GOT3 (cell line): ENCODE data around the gene ENPP1.
"Not testable (repeated sequence)": the region's sequence is repeated elsewhere in the genome, so short reads cannot be mapped to it uniquely, and the experiment has no call there.

Experiments
- DNase-seq: peaks from one replicate; lab custom pipeline; 2025; ENCODE audit warnings: mixed read lengths; lab: John Stamatoyannopoulos, UW

ENPP1 gene

DNA sequence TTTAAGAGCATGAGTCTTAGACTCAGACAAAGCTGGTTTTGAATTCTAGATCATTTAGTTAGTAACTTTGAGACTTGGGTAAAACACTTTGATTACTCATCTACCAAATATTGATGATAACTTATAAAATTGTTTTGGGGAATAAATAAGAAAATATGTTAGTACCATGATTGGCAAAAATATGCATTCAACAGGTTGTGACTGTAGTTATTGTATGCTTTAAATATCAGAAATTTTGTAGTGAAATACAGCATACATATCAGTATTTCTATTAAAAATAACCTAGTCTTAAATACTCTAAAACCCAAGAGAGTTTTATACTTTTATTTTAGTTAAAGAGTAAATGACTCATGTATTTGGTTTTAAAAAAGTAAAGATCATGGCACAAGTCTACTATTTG is 68.7 kb downstream of the ENPP1 start:
- DNase-seq: no peak

- no peak for DNase-seq
Measured at GRCh38 chr6:131877999-131878789, 70.4 kb downstream of the ENPP1 start.

GRCh38 chr6:131883016-131883415 is 75.2 kb downstream of the ENPP1 start:
- DNase-seq: no peak

DNA sequence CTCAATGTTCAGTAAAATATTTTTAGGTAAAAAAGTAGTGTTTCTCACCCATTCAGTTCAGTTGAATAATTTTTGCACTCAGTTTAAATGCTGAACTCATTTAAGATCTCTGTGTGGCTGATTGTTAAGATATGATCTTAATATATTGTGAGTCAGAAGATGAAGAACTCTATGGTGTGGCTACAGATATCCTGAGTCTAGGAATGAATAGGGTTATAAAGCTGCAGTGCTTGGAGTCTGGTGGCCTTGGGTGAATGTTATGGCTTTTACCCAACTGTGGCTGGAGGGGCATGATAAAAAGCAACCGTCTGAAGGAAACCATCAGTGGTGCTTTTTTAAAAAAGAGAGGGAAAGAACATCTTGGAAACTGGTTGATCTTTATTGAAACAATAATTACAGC is 77.4 kb downstream of the ENPP1 start:
- no peak for DNase-seq

DNA sequence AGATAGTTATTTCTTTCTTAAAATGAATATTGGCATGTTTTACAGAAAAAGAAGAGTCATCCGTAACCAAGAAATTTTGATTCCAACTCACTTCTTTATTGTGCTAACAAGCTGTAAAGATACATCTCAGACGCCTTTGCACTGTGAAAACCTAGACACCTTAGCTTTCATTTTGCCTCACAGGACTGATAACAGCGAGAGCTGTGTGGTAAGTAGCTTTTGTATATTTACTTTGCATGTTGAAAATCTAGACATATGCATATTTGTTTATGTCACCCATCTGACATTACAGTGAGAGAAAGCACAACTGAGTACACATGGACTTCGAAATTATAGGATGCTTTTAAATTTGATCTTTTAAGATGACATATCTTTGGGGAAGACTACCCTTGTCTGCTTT is 78.7 kb downstream of the ENPP1 start:
- DNase-seq: no peak

DNA sequence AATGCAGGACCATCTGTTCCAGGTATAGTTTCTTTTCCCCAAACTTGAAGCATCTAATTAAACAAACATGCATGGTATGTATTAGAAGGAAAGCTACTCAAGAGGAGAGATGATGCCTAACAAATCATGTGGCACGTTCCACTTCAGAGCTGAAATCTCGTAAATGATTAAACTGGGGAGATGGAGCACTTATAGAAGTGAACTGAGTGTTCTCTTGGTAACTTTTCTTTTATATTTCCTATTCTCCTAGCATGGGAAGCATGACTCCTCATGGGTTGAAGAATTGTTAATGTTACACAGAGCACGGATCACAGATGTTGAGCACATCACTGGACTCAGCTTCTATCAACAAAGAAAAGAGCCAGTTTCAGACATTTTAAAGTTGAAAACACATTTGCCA is 82.3 kb downstream of the ENPP1 start:
- DNase-seq: no peak

DNA sequence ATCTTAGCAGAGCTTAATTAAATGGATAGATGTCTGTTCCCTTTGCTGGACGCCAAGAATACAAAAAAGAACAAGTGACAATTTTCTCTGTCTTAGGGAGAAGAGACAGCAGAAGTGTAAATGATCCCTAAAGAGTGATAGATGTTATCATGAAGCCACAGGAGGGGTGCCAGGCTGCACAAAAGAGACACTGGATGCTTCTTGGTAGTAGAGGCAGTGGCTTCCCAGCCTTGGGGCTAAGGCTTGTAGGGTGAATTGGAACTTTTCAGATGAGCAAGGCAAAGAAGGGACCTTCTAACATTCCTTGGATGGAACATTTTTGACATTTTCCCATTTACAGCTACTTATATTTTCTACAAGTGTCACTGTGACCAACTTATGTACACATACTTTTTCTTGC is 85.4 kb downstream of the ENPP1 start:
- DNase-seq: no peak

DNA sequence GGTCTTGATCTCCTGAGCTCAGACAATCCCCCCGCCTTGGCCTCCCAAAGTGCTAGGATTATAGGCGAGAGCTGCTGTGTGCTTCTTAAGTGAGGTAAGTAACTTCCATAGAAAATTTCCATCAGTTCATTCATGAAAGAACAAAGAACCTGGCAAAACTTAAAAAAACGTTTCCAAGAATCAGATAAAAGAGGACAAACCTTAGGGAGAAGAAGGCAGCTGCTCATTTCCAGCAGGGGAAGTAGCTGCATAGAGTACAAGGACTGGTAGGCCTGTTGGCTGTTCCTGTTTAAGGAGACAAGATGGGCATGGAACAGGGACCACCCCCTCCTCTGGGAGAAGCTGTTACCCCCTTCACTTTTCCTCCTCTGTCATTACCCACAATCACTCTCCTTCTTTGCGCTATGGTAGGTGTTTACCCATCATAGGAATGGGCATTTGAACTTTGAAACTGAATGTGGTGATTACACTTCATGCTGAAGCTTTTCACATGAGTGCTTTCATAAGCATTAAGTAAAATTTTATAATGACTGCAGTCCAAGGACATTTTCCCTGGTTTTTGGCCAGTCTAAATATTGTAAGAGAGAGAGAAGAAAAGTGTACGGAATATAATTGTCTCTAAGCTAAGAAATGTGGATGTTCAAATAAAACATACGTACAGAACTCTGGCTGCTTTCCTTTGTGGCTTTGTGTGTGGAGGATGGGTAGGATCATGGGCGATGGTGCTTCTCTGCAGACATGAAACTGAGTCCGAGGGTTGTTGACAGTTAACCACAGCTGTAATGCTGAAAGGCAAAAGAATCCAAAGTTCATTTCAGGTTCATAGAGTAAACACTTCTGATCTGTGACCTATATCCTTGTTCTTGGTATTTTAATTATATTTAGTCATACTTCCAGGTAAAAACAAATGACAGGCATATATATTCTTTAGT is 86.9 kb downstream of the ENPP1 start:
- DNase-seq: no peak

- DNase-seq: no peak
Measured at GRCh38 chr6:131897050-131897435, 89.2 kb downstream of the ENPP1 start.

GRCh38 chr6:131897621-131898020 is 89.8 kb downstream of the ENPP1 start:
- no peak for DNase-seq

- no peak for DNase-seq
Measured at GRCh38 chr6:131898718-131899117, 90.9 kb downstream of the ENPP1 start.

DNA sequence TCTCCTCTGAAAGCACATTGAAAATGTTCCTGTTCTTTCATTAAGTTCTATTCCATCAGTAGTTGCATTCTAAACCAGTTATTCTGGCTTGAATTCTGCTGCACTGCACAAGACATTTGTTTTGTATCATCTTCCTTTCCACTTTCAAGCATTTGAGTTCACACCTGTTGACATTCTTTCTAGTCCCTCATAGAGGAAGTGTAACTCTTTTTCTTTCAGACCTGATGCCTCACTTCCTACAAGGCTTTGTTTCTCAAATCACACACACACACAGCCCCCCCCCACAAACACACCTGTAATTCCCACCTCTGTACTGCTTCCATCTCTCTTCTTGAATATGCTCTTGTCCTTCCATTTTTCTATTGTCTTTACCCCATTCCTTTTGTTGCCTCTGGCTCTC is 92.4 kb downstream of the ENPP1 start:
- DNase-seq: no peak

- not testable (repeated sequence) for DNase-seq
Measured at GRCh38 chr6:131901326-131901873, 93.6 kb downstream of the ENPP1 start.

DNA sequence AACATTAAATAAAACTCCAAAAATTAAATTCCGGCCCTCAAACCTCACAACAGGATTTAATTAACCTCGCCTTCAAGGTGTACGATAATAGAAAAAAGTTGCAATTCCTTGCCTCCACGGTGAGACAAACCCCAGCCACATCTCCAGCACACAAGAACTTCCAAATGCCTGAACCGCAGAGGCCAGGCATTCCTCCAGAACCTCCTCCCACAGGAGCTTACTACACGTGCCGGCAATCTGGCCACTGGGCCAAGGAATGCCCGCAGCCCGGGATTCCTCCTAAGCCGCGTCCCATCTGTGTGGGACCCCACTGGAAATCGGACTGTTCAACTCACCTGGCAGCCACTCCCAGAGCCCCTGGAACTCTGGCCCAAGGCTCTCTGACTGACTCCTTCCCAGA is 95.9 kb downstream of the ENPP1 start:
- not testable (repeated sequence) for DNase-seq

- DNase-seq: not testable (repeated sequence)
Measured at GRCh38 chr6:131908787-131909186, 101.0 kb downstream of the ENPP1 start.

DNA sequence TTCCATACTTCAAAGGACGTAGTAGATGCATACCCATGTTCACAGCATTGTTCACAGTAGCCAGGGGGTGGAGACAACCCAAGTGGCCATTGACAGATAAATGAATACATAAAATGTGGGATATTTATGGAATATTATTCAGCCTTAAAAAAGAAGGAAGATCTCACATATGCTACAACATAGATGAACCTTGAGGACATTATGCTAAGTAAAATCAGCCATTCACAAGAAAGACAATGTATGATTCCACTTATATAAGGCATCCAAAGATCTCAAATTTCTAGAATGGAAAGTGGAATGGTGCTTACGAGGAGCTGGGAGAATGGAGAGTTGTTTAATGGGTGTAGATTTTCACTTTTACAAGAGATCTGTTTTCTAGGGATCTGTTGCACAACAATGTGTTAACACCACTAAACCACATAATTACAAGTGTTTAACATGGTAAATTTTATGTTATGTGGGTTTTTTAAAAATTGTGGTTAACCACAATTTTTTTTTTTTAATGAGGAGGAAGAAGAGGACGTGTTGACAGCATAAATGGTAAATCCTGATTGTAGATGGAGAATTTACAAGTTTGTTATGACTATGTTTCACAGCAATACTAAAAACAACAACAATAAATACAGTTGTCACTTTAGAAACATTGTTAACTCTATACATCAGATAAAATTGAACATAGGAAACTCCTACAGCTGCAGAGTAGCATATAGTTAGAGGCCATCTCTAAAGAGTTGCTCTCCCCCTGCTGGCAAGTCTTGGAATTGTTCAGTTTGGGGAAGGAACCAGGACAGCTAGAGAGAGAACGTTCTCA is 101.8 kb downstream of the ENPP1 start:
- DNase-seq: peak; percentile 16

GRCh38 chr6:131910219-131910589 is 102.4 kb downstream of the ENPP1 start:
- no peak for DNase-seq

DNA sequence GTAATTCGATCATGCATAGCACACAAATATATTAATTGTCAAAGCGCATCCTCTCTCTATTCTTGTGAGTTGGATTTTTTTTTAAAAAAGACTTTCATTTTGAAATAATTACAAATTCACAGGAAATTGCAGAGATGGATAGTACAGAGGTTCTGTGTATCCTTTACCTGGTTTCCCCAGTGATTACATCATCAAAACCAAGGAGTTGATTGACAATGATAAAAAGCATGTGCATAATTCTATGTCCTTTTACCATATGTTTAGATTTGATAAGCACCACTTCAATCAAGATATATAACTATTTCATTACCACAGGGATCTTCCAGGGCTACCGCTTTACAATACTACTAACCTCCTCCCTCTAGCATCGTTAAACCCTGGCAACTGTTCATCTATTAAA is 103.1 kb downstream of the ENPP1 start:
- DNase-seq: no peak

GRCh38 chr6:131911951-131912350 is 104.1 kb downstream of the ENPP1 start:
- DNase-seq: no peak

DNA sequence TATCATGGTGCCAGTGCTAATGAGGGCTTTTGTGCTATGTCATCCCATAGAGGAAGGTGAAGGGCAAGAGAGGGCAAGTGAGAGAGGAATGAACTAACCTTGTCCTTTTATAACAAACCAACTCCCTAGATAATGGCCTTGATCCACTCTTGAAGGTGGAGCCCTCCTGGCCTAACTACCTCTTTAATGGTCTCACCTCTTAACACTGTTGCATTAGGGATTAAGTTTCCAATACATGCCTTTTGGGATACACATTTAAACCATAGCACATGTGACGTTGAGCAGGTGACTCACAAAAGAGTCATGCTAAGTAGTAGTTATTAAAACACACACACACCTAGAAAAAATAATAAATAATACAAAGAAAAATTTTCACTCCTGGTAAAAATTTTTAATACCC is 106.4 kb downstream of the ENPP1 start:
- DNase-seq: no peak

DNA sequence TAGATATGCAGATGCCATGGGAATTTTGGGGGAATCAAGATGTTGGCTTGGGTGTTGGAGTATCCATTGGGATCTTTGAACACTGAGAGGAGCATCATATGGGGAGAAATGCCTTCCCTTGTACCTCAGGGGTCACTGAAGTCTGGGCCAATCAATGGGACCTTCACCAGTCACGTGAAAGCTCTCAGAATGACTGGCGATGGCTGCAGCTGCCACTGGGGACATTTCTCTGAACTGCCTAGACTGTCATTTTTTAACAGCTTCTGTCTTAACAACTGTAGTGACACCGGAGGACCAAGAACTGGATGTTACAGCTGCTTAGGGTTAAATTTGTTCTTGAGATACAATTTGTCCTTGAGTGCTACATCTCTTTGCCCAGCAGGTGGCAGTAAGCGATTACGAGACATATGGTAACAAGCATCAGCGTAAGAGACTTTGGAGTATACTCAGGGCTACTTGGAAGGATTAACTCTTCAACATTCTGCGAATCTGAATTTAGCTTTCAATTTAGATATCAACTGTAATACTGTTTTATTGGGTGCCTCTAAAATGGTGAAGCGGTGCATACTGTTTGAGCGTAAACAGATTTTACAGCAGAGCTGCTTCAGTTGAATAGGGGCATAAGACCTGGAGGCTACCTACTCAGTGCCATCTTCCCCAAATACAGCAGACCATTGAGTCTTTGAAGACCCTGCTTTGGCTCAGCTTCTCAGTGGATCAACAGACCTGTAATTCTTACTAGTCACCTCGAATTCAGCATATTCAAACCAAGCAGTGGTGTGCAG is 107.3 kb downstream of the ENPP1 start:
- DNase-seq: peak; percentile 6
